ENCODE data around the gene ZNRD2.

GRCh38 chr11:65615950-65616574 lies 45.8 kb downstream of the ZNRD2 start:
- no peak for TF ChIP-seq POLR2AphosphoS5 (IDR thresholded peaks at IDR 0.05; ENCODE audit: borderline replicate concordance, low read depth, low read length)
- TF ChIP-seq EZH2 (IDR thresholded peaks at IDR 0.05) = no peak
